ENCODE data around the gene TSPAN12.

TSPAN12 gene

DNA sequence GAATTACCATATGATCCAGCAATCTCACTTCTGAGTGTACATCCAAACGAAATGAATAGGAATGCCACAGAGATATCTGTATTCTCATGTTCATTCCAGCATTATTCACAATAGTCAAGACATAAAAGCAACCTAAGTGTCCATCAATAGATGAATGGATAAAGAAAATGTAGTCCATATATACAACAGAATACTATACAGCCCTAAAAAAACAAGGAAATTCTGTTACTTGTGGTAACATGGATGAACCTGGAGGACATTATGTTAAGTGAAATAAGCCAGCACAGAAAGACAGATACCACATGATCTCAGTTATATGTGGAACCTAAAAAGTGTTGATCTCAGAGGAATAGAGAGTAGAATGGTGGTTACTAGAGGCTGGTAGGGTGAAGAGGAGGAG is 26.7 kb downstream of the TSPAN12 start:
- no peak overlapping the region for H3K27ac Mint-ChIP-seq
- DNase-seq = no peak
- H3K36me3 Mint-ChIP-seq (ENCODE audit: low read depth) = no peaks in the 10 kb centered on the region
- H3K4me3 Mint-ChIP-seq = no peak overlapping the region
- H3K4me1 Mint-ChIP-seq (ENCODE audit: low read depth) = no peaks in the 10 kb centered on the region
- H3K27me3 Mint-ChIP-seq = peaks cover 16% of the 10 kb centered on the region
- no peaks in the 10 kb centered on the region for H3K9me3 Mint-ChIP-seq

DNA sequence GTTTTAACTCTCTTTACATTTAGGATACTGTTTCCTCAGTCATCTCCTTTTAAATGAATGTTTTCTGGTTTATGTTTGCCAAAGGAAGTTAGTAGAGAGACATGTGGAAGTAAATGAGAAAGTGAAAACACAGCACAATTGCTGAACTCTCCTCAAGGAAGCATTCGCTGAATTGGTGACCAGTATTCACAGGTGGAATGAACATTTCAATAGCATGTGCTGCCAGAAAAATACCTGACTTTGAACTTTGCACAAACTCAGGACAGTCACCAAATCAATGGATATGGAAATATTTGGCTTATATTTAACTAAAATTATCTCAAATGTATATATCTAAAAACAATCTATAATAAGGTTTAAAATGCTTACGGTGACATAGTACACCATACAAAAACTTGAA is 28.5 kb downstream of the TSPAN12 start:
- Mint-ChIP-seq H3K4me1 (ENCODE audit: low read depth) (no peaks in the 10 kb centered on the region), H3K4me3 (no peak overlapping the region), H3K27ac (no peak overlapping the region), H3K9me3 (no peaks in the 10 kb centered on the region), H3K36me3 (ENCODE audit: low read depth) (no peaks in the 10 kb centered on the region), H3K27me3 (peaks cover 19% of the 10 kb centered on the region)
- DNase-seq = no peak

DNA sequence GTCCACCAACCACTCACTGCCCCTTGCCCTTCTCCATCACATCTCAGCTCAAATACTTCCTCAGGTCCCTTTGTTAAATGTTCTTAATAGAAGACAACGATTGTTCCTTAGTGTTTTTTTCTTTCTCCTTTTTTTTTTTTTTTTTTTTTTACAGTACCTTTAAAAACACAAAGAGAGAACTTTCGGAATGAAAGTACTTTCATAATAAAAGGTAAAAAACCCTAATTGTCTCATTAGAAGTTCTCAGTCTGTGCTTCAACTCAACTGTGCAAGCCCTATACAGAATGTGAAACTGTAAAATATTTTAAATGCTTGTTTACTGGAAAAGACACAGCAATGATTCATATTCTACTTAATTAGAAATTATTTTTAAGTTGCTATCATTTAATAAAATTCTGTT is 29.4 kb downstream of the TSPAN12 start:
- no peak for DNase-seq
- no peaks in the 10 kb centered on the region for H3K36me3 Mint-ChIP-seq (ENCODE audit: low read depth)
- no peaks in the 10 kb centered on the region for H3K9me3 Mint-ChIP-seq
- no peaks in the 10 kb centered on the region for H3K4me1 Mint-ChIP-seq (ENCODE audit: low read depth)
- peaks cover 19% of the 10 kb centered on the region for H3K27me3 Mint-ChIP-seq
- no peak overlapping the region for H3K27ac Mint-ChIP-seq
- no peak overlapping the region for H3K4me3 Mint-ChIP-seq

DNA sequence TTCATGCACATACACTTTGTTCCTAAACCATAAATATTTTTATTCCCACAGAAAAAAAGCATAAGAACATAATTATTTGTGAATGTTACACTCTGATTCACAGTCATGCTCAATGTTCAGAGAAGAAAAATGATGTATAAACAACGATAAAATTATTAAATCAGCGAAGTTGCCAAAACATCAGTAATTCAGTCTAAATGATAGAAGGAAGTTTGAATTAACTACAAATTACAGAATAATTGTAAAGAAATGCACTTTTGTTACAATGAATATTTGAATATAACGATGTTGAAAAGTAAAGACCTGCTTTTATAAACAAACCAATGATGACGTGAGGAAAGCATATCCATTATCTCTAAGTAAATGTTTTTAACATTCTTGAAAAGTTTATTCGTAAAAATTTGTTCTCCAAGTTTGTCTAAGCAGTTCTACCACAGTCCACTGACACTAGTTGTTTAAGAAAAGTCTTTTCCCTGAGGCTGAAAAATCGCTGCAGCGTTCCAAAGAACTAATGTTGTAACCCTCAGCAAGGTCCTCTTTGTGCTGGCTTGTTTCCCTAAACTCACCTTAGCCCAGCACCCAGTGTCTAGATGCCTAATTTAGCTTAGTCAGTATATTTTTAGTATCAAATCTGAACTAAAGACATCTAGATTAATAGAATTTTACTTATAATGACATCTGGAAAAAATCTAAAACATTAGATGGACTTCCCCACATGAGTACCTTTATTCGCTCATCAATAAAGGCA is 30.4 kb downstream of the TSPAN12 start:
- DNase-seq = no peak
- Mint-ChIP-seq H3K27me3 (peaks cover 26% of the 10 kb centered on the region), H3K9me3 (no peaks in the 10 kb centered on the region), H3K36me3 (ENCODE audit: low read depth) (no peaks in the 10 kb centered on the region), H3K27ac (no peak overlapping the region), H3K4me1 (ENCODE audit: low read depth) (no peaks in the 10 kb centered on the region), H3K4me3 (no peak overlapping the region)

DNA sequence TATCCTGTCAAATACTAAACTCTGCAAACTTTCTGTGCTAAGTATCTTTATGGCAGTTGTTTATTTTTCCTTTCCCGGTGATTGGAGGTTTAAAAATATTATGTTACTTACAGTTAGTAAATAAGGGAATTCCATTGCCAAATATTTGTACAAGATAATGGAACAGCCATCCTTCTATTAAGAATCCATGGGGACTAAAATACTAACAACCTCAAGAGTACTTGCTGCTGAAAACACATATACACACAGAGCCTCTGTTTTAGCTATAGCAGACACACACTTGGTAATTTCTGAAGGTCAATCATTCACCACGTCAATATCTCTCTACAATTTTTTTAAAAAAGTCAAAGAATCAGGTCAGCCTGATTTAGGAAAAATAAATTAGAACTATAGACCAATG is 32.4 kb downstream of the TSPAN12 start:
- H3K27me3 Mint-ChIP-seq = peaks cover 37% of the 10 kb centered on the region
- H3K27ac Mint-ChIP-seq = no peak overlapping the region
- H3K4me1 Mint-ChIP-seq (ENCODE audit: low read depth) = no peaks in the 10 kb centered on the region
- no peak overlapping the region for H3K4me3 Mint-ChIP-seq
- no peak for DNase-seq
- H3K9me3 Mint-ChIP-seq = no peaks in the 10 kb centered on the region
- H3K36me3 Mint-ChIP-seq (ENCODE audit: low read depth) = no peaks in the 10 kb centered on the region

DNA sequence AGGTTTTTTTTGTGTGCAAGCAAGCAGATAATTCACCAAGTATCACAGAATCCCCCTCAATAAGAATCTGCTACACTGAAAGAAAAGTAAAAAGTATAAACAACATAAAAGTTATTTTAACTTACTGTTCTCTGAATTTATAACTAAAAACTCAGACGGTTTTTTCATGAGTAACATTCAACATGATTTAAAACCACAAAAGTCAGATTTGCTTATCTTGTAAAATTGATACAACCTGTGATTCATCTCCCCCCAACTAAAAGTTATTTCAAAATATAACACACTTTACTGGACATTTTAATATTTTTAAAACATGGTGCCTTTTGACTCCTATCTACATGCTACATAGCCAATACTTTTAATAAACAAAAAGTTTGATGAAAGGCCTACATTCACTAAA is 32.8 kb downstream of the TSPAN12 start:
- H3K4me3 Mint-ChIP-seq = no peak overlapping the region
- no peaks in the 10 kb centered on the region for H3K9me3 Mint-ChIP-seq
- no peak for DNase-seq
- H3K27ac Mint-ChIP-seq = no peak overlapping the region
- H3K27me3 Mint-ChIP-seq = peaks cover 36% of the 10 kb centered on the region
- no peaks in the 10 kb centered on the region for H3K36me3 Mint-ChIP-seq (ENCODE audit: low read depth)
- H3K4me1 Mint-ChIP-seq (ENCODE audit: low read depth) = no peaks in the 10 kb centered on the region

DNA sequence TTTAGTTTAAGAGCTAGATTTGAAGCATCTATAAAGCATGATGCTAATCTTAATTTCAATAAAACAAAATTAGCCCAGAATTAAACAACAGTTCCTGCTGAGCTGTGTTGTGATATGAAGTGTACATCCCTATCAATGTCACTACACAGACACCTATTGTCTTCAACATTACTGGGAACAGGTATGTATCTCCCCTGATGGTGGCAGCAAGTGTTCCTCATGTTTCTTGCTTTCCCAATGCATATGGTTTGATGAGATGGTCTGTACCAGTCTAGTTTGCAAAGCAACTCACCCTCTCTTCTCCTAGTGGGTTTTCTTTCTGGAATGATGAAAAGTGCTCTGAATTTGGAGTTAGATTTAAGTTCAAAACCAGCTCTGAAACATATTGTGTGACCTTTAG is 38.1 kb downstream of the TSPAN12 start:
- H3K4me3 Mint-ChIP-seq = no peak overlapping the region
- H3K36me3 Mint-ChIP-seq (ENCODE audit: low read depth) = no peaks in the 10 kb centered on the region
- H3K4me1 Mint-ChIP-seq (ENCODE audit: low read depth) = no peaks in the 10 kb centered on the region
- no peaks in the 10 kb centered on the region for H3K9me3 Mint-ChIP-seq
- DNase-seq = no peak
- peaks cover 39% of the 10 kb centered on the region for H3K27me3 Mint-ChIP-seq
- H3K27ac Mint-ChIP-seq = no peak overlapping the region

DNA sequence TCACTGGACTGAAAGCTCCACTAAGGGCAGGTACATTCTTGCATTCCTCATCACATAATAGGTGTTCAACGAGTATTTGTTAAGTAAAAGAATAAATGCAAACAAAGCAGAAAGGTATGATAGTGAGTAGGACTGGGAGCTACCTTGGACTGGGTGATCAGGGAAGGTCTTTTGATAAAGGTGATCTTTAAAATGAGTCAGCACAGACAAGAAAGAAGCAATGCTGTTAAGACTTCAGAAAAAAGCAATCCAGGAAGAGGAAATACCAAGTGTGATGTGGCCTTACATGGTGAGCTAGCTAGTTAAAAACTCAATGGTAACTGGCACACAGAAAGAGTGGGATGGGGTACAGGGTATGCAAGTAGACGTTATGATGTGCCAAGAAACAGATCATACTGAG is 40.1 kb downstream of the TSPAN12 start:
- H3K27me3 Mint-ChIP-seq = peaks cover 44% of the 10 kb centered on the region
- H3K36me3 Mint-ChIP-seq (ENCODE audit: low read depth) = no peaks in the 10 kb centered on the region
- H3K4me1 Mint-ChIP-seq (ENCODE audit: low read depth) = no peaks in the 10 kb centered on the region
- H3K27ac Mint-ChIP-seq = no peak overlapping the region
- no peaks in the 10 kb centered on the region for H3K9me3 Mint-ChIP-seq
- no peak for DNase-seq
- no peak overlapping the region for H3K4me3 Mint-ChIP-seq

DNA sequence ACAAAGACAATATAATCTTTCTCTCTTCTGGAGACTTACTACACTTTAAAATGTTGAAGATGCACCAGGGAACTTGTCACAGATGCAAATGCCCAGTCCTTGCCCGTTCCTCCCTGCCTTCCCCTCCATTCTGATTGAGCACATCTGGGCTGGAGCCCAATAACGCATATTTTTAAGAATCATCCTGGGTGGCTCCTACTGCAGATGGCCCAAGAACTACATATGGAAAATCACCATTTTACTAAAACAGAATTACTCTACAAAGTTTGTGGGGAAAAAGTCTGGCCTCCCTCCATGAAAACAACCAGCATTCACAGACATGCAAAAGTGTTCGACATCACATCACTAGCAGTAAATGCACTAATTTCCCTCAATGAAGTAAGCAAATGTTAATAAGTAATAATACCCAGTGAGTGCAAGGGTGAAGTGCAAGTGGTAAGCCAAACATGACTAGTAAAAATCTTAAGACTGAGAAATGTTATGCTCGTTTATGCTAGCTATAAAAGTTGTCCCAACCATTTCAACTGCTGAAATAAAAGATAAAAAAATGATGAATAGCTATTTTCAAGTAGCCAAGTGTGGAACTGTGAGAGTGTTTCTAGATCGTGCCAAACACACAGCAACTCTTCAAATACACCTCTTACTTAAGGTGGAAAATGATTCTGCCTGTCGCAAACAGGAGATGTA is 43.5 kb downstream of the TSPAN12 start:
- H3K9me3 Mint-ChIP-seq = no peaks in the 10 kb centered on the region
- DNase-seq = no peak
- no peak overlapping the region for H3K4me3 Mint-ChIP-seq
- H3K4me1 Mint-ChIP-seq (ENCODE audit: low read depth) = no peaks in the 10 kb centered on the region
- peaks cover 30% of the 10 kb centered on the region for H3K27me3 Mint-ChIP-seq
- no peaks in the 10 kb centered on the region for H3K36me3 Mint-ChIP-seq (ENCODE audit: low read depth)
- no peak overlapping the region for H3K27ac Mint-ChIP-seq

DNA sequence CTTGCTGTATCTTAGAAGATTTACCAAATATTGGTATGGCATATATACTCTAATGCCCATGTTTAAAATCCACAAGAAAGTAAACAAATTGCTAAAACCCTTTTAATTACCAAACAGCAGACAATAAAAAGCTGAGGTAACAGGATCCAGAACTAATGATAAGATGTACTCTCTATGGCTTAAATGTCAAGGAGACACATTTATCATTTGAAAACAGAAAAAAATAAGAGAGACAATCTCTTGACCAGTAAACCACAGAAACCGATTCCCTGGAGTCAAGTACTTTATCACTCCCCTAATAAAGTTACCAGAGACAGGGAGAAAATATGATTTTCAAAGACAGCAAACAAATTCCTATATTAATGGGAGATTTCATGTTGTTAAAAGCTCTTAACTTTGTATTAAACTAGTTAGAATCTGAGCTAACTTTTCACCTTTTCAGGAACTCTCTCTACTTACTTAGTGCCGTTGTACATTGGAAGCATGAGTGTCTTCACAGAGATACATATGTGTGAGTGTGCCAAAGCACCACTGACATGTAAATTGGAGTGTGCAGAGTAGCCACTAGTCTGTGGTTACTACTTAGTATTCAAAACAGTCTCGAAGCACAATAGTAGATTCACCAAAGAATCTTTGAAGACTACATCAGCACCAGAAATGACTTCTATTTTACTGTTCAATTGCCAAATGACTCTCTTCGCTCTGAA is 44.2 kb downstream of the TSPAN12 start:
- Mint-ChIP-seq H3K4me3 (no peak overlapping the region), H3K27ac (no peak overlapping the region), H3K27me3 (peaks cover 27% of the 10 kb centered on the region), H3K4me1 (ENCODE audit: low read depth) (no peaks in the 10 kb centered on the region), H3K36me3 (ENCODE audit: low read depth) (no peaks in the 10 kb centered on the region), H3K9me3 (no peaks in the 10 kb centered on the region)
- no peak for DNase-seq

DNA sequence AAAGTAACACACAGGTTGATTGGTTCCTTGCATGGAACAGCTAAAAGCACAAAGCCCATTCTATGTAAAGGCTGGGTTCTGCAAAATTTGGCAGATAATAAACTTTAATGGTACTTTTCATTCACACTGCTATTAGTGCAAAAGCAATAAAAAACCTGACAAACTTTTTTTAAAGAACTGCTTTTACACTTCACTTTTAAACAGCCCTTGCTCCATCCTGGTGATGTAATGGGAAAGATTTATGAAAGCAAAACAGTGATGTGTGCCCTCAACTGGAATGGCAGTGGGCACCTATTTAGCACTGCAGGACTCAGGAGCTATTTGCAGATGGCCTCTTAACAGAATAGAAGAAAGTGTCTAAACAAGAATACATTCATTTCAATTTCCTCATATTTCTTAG is 44.9 kb downstream of the TSPAN12 start:
- Mint-ChIP-seq H3K27ac (no peak overlapping the region), H3K27me3 (peaks cover 27% of the 10 kb centered on the region), H3K9me3 (no peaks in the 10 kb centered on the region), H3K36me3 (ENCODE audit: low read depth) (no peaks in the 10 kb centered on the region), H3K4me3 (no peak overlapping the region), H3K4me1 (ENCODE audit: low read depth) (no peaks in the 10 kb centered on the region)
- DNase-seq = no peak

DNA sequence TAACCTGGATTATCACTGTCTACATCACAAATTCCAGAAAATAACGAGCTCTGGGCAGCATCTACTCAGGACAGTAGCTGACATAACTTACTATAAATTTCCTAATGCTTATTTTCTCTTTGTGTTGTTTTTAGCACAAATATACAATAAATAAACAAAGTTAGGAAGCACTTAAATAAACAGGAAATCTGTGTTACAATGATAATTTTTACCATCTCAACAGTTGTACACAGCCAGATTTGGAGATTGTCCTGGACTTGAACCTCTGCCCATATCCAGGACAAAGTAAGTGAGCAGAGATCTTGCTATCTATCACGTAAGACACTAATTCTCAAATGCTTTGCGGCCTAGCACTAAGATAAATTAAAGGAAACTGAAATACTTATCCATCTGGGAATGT is 48.7 kb downstream of the TSPAN12 start:
- no peaks in the 10 kb centered on the region for H3K9me3 Mint-ChIP-seq

DNA sequence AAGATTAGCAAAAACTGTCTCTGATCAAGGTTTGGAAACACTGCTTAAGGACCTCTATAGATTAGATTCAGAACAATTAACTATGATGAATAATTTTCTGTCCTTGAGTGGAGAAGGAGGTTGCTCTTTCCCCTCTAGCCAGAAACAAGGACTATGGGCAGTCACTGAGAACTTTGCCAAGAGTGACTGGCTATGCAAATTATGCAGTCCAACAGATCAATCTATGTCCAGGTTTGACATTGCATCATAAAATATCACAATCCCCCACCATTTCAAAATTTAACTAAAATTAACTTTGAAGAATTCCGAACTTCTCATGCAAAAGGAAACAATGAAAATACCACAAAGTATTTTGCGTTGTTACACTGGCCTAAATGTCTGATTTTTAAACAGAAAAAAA is 50.6 kb downstream of the TSPAN12 start:
- no peak overlapping the region for H3K4me3 Mint-ChIP-seq
- H3K4me1 Mint-ChIP-seq (ENCODE audit: low read depth) = no peaks in the 10 kb centered on the region
- peaks cover 13% of the 10 kb centered on the region for H3K27me3 Mint-ChIP-seq
- H3K36me3 Mint-ChIP-seq (ENCODE audit: low read depth) = no peaks in the 10 kb centered on the region
- H3K27ac Mint-ChIP-seq = no peak overlapping the region
- DNase-seq = no peak
- H3K9me3 Mint-ChIP-seq = no peaks in the 10 kb centered on the region

More for the DNA sequence above, 48.7 kb downstream of the TSPAN12 start:
- H3K4me1 Mint-ChIP-seq (ENCODE audit: low read depth) = no peaks in the 10 kb centered on the region
- no peak overlapping the region for H3K4me3 Mint-ChIP-seq
- H3K27me3 Mint-ChIP-seq = peaks cover 18% of the 10 kb centered on the region
- H3K27ac Mint-ChIP-seq = no peak overlapping the region
- H3K36me3 Mint-ChIP-seq (ENCODE audit: low read depth) = no peaks in the 10 kb centered on the region
- no peak for DNase-seq

DNA sequence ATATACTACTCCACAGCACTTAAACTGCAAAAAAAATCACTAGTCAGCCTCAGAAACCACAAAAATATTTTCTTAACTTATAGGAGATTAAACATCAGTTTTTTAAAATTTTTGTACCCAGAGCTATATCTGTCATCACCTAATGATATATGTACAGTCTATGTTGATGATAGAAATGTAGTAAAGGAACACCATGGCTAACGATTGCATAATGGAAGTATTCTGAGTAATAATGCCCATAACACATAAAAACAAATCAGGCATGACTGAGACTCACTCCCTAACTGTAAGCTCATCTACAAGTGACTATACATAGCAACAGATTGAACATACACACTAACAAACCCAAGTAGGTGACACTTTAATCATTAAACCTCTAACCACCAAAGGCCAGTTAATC is 51.3 kb downstream of the TSPAN12 start:
- Mint-ChIP-seq H3K27me3 (peaks cover 12% of the 10 kb centered on the region), H3K9me3 (no peaks in the 10 kb centered on the region), H3K4me3 (no peak overlapping the region), H3K36me3 (ENCODE audit: low read depth) (no peaks in the 10 kb centered on the region), H3K4me1 (ENCODE audit: low read depth) (no peaks in the 10 kb centered on the region), H3K27ac (no peak overlapping the region)
- DNase-seq = no peak

Data from activated T-cell treated with anti-CD3 and anti-CD28 coated beads, Interleukin-2, amount 50 U/mL, for 24 hours (primary cell).